Hippocampal formation (tissue), 2 donors: ENCODE results near the gene HTD2.
"Not testable (repeated sequence)": the region's sequence is repeated elsewhere in the genome, so short reads cannot be mapped to it uniquely, and the experiment has no call there.

ENCODE experiments used
- DNase-seq, 2 donors: peaks; one replicate each; lab custom pipeline; 2025; lab: John Stamatoyannopoulos, UW

The HTD2 gene

DNA sequence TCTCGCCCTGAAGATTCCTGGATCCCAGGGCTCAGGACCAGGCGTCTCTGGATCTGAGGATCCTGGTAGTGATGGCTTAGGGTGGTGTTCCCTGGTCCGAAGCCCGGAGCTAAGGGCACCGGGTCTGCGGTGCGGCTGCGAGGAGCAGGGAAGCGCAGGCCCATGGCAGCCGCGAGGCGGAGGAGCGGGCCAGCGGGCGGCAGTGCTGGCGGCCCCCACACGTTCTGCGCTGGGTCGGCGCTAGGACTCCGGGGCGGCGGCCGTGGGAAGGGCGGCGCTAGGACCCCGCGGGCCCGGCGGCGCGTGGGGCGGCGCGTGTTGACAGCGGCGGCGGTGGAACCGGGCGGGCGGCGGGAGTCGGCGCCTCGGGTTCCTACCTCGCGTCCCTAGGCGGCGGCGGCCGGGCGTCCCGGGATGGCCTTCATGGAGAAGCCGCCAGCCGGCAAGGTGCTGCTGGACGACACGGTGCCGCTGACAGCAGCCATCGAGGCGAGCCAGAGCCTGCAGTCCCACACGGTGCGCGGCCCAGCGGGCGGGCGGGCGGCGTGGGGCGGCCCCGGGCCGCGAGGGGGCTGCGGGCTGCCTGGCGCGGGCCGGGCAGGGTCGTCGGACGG, 26.4 kb downstream of the HTD2 start, which contains the start of gene PXK:
Gene PXK (plus strand): TSS at position 318 of the 614 bp plus-strand sequence. CDS start 97 bp downstream, at position 415.
- peak; percentile 74 to 76 for DNase-seq

DNA sequence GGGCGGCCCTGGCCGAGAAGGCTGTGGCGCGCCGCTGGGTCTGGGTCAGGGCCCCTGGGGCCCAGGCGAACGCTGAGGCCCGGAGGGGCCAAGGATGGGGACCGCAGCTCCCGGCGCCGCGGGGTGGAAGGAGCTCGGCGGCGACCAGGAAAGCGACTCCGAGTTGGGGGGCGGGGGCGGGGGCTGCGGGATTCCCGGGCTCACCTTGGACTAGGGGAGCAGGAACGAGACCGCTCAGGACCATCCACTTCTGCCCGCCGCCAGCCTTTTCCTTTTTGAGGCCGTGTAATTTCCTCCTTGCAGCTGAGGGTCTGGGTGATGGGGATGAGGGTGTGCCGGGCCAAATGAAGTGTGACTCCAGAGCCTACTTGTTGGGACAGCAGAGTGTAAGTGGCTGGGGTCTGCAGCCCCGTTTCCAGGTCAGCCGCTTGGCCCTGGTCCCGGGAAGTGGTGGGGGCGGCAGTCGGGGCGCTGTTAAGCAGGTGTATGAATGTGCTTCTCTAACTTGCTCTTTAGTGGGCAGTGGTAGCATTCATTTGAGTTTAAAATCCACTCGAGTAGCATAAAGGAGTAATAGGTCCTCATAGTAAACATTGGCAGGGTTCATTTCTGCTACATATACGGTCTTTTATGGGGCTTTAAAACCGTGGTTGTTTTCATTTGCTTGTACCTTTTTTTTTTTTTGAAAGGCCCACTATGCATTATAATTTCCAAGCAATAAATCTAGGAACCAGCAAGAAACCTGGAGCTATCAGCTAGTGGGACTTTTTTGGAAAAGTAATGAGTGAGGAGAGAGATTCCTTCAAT, 27.1 kb downstream of the HTD2 start:
- DNase-seq = peak; percentile 21 to 30

DNA sequence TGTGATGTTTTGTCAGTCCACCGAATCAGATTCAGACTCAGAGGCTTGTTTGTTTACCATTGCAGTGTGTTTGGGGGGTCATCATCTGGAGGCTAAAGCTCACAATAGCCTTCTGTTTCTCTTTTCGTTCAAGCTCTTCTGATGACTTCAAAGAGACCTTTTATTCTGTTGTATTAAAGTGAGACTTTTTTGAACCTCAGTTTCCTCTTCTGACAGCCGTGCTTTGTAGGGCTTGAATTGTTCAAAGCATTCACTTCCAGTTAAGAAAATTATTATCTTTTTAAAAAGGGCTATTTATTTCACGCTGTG, 27.6 kb downstream of the HTD2 start:
- DNase-seq = peak; percentile 11 to 90

DNA sequence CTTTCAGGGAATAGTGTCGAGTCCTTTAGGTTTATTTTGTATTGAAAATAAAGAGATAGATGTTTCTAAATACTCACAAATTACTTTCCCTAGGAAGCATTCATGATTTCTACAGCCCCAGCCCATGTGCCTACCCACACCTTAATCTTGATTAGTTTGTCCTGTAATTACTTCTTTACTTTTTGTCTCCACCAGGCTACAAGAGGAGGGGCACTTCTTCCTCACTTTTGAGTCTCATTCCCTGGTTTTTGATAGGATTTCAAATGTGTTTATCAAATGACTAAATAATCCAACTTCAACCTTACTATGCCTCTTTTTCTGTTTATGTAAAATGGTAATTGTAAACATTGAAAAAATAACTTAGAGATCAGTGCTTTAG, 28.2 kb downstream of the HTD2 start:
- DNase-seq = no peak

DNA sequence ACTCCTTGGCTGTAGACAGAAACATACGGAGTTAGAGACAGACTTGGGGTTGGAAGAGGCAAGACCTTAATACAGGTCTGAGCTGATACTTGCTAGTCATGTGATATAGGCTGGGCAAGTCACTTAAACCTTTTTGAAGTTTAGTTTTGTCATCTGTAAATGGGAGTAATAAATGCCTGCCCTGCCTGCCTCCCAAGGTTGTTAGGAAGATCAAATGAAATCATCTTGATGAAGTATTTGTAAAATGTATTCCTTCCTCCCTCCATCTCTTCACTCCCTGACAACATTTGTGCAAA, 29.3 kb downstream of the HTD2 start:
- DNase-seq = no peak

DNA sequence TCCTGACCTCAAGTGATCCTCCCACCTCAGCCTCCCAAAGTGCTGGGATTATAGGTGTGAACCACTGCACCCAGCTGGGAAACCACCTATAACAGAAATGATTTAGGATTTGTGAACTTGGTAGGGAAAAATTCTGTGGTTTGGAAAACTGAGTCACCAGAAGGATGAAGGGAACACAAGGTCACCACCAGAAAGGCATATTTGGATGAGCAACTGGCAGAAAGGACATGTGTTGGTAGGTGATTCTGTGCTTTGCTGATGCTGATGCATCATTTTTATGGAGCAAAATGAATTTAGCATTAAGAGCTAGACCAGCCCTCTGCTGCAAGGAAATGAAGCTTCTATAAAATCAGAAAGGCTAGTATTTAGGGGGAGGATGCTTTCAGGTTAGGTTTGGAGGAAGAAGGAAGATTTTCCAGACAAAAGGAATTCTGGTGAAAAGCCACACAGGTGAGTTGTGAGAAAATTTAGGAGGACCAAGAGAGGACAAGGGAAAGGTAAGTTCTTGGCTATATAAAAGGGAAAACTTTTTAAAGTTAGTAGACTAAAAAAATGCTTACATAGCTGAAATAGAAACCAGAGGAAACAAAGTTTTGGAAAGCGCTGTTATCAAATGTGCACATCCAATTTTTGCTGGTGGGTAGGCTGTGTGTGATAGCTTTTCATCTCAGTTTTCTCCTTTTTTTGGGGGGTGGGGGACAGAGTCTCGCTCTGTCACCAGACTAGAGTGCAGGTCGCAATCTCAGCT, 30.0 kb downstream of the HTD2 start:
- DNase-seq = no peak

DNA sequence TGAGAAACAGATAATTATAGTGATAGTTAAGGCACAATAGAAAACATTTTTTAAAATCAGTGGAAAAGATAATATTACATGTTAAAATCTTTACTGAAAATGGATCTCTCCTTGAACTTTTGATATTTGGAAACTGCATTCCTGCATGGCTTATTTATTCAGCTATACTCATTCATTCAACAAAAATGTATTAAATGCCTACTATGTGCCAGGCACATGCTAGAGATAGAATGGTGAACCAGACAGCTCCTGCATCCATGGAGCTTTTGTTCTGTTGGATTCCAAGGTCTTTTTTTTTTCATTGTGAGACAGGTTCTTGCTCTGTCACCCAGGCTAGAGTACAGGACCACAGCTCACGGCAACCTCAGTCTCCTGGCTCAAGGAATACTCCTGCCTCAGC, 30.9 kb downstream of the HTD2 start:
- DNase-seq = no peak

DNA sequence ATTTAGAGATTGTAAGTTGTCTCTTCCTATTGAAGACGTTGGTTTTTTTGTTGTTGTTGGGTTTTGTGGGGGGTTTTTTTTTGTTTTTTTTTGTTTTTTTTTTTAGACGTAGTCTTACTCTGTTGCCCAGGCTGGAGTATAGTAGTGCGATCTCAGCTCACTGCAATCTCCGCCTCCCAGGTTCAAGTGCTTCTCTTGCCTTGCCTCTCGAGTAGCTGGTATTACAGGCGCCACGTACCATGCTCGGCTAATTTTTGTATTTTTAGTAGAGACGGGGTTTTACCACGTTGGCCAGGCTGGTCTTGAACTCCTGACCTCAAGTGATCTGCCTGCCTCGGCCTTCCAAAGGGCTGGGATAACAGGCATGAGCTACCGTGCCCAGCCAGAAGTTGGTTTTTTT, 32.8 kb downstream of the HTD2 start:
- not testable (repeated sequence) for DNase-seq

DNA sequence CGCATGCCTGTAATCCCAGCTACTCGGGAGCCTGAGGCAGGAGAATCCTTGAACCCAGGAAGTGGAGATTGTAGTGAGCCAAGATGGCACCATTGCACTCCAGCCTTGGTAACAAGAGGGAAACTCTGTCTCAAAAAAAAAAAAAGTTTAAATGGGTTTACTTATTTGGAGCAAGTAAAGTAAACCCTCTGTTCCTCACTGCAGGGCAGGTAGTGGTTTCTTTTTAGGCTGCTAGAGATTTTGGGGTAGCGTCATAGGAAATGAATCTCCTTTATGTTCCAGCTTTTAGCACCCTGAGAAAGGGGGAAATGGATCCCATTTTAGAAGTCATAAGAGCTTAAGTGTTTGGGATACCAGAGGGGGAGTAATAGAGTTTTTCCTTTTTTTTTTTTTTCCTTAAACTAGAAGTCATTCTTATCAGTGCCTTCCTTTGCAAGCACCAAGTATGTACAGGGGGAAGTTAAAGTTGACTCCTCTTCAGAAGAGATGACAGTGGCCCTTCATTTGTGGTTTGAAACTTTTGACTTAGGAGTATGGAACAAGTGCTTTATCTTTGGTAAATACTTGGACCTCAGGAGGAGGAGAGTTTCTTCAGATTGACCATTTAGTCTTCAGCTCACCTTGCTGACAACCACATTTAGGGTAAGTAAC, 34.4 kb downstream of the HTD2 start:
- no peak for DNase-seq

DNA sequence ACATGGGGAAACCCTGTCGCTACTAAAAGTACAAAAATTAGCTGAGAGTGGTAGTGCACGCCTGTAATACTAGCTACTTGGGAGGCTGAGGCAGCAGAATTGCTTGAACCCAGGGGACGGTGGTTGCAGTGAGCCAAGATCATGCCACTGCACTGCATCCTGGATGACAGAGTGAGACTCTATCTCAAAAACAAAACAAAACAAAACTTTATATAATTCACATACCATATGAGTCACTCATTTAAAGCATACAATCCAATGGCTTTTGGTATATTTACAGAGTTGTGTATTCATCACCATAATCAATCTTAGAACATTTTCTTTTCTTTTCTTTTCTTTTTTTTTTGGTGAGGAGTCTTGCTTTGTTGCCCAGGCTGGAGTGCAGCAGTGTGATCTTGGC, 35.1 kb downstream of the HTD2 start:
- no peak for DNase-seq

DNA sequence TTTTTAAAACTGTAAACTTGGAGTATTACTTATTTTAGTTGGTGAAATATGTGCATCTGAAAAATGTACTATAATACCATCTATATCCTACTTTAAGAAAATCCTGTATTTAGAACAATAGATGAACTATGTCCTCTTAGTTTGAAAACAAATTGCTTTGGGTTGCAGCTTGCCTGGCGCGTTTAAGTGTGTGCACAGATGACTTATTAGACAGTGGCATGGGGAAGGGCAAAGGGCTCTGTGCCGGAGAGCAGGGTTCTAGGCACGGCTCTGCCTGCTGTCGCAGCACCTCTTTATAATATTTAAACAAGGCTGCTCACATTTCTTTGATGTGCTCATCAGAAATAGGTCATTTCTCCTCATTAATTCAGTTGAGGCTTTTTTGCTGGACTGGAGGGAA, 36.4 kb downstream of the HTD2 start:
- peak in 1 of 2 donors; percentile 17 for DNase-seq

DNA sequence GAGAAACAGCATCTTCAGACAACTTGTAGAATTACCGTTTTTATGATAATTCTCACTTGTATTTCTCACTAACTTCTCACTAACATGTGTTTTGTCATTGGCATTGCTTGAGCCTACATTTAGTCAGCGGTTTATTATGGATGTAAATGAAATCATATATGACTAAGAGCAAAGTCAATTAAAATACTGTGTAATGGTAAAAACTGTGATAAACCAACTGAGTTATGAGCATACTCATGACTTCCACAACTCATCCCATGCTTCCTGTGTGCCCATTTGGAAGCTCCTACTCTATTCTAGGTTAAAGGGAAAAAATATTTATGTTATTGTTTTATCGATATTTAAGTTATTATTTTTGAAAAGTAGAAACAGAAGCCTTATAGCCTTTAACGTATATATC, 39.1 kb downstream of the HTD2 start:
- DNase-seq = no peak

DNA sequence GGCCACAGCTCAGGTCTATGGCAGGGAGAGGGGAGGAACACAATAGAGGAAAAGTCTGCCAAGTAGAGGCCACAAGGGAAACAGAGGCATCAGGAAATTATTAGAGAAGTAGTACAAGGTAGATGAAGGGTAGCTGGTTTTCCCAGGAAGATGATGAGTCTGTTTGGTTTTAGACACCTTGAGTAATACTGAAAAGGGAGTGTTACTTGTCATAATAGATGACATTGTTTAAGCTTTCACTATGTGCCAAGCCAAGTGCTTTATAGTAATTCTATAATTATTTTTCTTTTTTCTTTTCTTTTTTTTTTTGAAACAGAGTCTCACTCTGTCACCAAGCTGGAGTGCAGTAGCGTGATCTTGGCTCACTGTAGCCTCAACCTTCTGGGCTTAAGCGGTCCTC, 40.0 kb downstream of the HTD2 start:
- DNase-seq = no peak

DNA sequence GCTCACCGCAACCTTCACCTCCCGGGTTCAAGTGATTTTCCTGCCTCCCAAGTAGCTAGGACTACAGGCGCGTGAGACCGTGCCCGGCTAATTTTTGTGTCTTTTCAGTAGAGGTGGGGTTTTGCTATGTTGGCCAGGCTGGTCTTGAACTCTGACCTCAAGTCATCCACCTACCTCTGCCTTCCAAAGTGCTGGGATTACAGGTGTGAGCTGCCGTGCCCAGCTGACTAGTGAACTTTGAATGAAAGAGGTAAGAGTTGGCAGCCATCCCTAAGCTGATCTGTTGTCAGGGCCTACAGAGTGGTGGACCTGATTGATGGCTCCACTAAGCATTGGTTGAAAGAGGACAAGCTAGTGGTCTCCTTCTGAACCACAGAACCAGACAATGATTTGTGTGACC, 41.7 kb downstream of the HTD2 start:
- DNase-seq = no peak

DNA sequence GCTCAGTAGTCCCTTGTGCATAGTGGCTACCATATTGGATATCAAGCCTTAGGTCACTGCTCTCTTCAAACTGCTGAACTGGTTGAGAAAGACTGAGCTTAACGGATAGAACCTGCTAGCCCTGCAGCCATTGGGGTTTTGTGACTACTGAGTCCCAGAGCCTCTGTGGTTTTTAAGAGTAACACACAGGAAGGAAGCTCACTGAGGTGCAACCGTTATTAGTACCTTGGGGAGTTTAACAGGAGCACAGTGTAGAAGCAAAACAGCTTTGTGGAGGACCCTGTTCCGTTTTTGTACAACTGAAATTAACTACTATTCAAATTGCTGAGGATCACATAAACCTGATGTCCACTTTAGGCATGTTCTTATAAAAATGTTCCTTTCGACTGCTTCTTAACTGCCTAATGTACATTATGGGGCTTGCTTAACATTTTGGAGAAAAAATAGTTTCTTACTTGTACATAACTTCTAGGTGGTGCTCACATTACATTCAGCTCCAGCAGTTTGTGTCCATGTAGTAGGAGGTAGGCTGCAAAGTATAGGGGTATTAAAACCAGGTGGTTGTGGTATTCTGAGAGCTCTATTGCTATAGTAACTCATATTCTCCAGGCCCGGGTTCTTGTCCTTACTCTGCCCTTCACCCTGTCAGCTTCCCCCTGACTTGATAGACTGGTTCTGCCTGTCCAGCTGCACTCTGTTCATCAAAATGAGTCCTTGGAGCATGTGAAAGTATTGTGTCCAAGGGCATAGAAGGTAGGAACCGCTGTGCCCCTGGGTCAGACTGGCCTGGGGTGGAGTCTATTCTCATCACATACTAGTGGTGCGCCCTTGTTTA, 43.7 kb downstream of the HTD2 start:
- no peak for DNase-seq

DNA sequence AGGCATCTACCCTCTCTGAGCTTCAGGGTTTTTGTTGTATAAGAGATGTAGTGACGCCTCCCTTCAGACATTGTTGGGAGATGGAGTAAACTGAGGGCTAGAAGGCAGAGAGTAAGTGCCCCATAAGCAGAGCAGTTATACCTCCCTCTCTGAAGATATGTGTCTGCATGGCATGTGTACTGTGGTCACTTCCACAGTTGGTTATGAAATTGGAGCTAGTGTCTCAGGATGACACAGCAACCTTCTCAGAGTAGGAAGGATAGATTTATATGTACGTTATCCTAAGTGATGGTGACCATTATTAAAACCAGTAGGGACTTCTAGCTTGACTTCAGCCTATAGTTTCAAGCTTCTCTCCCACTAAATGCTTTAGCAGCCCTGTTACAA, 44.3 kb downstream of the HTD2 start:
- DNase-seq = no peak

DNA sequence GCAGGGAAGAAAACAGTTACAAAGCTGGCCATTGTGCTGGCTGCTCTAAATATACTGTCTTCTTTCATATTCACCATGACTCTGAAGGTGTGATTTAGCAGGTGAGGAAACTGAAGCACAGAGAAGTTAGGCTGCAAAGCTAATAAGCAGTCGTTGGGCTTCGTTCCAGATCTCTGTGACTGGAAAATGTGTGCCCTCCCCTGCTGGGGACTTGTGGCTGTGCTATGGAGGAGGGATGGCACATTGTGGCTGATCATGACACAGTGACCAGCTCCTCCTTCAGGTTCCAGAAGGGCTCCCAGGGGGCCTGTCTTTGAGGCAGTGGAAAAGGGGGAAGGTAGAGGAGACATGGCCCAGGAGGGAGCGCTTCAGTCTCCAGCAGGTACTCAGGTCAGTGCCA, 45.6 kb downstream of the HTD2 start:
- DNase-seq = peak in 1 of 2 donors; percentile 5

DNA sequence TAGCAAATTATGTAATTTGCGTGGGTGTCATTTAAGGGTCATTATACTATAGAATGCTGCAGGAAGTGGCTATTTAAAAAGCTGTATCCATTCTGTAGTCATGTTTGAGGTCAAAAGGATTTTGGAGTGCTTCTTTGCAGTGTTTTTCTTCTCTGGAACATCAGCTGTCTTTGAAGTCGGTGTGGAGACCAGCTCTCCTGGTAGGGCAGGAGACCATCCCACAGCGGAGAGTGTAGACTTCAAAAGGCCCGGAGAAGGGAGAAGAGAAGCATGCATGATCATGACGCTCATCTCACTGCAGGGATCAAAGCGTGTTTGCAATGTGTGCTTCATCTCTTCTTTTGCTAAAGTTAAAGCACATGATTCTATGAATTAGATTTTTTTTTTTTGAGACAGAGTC, 46.3 kb downstream of the HTD2 start:
- no peak for DNase-seq

DNA sequence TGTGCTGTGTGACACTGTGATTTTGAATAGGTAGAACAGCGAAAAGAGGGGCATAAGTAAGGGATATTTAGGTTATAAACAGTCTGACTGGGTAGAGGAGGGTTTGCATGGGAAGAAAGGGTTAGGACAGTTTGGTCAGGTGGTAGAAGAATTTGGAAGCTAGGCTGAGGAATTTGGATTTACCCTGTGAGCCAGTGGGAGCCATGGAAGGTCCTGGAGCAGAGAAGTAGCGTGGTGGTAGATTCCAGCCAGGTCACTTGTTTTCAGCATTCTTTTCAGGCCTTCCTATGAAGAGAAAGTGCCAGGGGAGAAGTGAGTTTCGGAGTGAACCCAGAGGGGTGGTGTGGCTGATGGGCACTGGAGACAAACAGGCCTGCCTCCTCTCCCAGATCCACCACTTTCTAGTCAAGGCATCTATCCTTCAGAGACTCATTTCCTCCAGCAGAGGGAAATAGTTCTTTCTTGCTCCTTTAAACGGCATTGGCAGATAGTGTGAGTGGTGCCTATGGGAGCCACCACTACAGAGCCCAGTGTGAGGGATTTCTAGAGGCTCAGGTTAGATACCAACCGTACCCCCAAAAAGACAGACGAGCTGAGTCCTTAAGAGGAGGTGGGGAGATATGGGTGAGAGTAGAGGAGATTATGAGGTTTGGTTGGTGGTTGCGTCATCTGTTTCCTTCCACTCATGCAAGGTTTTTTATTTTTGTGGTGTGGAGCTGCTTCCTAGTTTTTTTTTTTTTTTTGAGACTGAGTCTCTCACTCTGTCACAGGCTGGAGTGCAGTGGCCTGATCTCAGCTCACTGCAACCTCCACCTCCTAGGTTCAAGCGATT, 47.6 kb downstream of the HTD2 start:
- DNase-seq = no peak

DNA sequence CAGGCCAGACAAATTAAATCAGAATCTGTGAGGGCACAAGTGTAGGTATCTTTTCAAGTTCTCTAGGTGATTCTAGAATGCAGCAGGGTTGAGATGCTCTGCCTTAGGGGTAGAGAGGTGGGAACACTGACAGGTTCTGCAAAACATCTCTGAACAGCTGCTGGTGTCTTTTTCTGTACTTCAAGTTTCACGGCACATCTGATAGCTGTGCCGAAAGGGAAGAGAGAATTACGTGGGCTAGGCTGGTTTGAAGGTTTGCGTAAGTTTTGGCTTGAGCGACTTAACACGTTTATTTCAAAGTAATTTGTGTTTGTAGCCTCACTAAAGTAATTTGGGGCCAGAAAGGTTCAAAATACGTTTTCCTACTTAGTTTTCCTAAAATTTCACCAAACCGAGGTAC, 48.9 kb downstream of the HTD2 start:
- no peak for DNase-seq

DNA sequence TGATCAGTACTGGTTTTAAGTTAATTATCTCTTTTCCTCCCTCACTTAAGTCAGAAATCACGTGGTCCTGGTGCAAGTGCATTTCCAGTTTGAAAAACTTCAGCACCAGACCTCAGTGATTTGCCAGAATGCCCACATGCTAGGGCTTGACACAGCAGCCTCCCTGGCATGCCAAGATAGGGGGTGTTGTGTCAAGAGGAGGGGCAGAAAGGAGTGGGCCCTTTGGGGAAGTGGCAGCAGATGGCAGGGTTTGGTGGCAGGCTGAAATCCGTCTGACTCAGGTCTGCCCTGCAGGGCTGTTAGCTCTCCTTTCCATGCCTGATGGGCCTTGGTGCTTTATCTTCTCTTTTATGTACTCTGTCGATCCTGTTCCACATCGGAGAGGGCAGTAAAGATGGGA, 49.7 kb downstream of the HTD2 start:
- DNase-seq = peak in 1 of 2 donors; percentile 7
